ENCODE measurements around the gene CHRNB4. TPM values are rescaled to one million over a fixed set of nuclear protein-coding genes. Genes with fewer than 3 reads are reported as not detected.
"Not testable (repeated sequence)": the region's sequence is repeated elsewhere in the genome, so short reads cannot be mapped to it uniquely, and the experiment has no call there.

Gene CHRNB4
- total RNA-seq, 4 donors from 2014 or later = not detected

GRCh38 chr15:78616506-78616905 is 24.5 kb downstream of the CHRNB4 start:
- Histone ChIP-seq H3K9me3 (no peaks in the 10 kb centered on the region), H3K27me3 (peaks cover 9% of the 10 kb centered on the region), H3K36me3 (no peaks in the 10 kb centered on the region), H3K27ac (no peak overlapping the region), H3K4me3 (replicated peaks in 1 of 3) (no peak overlapping the region), H3K4me1 (peaks cover 6 to 13% of the 10 kb centered on the region in 2 donors)
- no peak for DNase-seq
- WGBS, 2 donors = 85 to 87% methylated on average over 2 of the region's 2 CpGs
- no peak for TF ChIP-seq POLR2A (IDR thresholded peaks at IDR 0.05)
- TF ChIP-seq, protein P1, sequence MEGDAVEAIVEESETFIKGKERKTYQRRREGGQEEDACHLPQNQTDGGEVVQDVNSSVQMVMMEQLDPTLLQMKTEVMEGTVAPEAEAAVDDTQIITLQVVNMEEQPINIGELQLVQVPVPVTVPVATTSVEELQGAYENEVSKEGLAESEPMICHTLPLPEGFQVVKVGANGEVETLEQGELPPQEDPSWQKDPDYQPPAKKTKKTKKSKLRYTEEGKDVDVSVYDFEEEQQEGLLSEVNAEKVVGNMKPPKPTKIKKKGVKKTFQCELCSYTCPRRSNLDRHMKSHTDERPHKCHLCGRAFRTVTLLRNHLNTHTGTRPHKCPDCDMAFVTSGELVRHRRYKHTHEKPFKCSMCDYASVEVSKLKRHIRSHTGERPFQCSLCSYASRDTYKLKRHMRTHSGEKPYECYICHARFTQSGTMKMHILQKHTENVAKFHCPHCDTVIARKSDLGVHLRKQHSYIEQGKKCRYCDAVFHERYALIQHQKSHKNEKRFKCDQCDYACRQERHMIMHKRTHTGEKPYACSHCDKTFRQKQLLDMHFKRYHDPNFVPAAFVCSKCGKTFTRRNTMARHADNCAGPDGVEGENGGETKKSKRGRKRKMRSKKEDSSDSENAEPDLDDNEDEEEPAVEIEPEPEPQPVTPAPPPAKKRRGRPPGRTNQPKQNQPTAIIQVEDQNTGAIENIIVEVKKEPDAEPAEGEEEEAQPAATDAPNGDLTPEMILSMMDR (IDR thresholded peaks at IDR 0.05) = no peak
- intact Hi-C loops (cut with DNase I) = loop anchor here (5.0 kb wide), 1 partner anchor 96 kb away; no protein-coding TSS in a partner anchor

DNA sequence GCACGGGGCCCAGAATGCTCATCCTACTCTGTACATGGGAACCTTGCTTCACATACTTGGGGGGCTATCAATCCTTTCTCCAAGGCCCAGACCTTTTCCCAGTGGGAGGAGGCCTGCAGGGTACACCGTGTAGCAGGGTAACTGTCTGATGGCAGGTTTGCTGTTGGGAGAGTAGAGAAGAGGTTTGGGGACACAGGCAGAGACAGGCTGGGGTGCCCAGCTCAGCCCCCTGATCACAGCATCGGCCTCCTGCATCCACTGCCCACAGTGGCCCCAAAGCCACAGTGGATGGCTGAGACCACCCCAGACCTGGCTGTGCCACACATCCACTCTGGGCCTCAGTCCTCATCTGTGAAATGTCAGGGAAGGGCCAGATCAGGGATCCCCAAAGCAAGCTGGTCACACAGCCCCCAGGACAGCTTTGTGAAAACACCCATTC is 25.8 kb downstream of the CHRNB4 start:
- Histone ChIP-seq H3K27ac (no peak overlapping the region), H3K36me3 (no peaks in the 10 kb centered on the region), H3K4me1 (peaks cover 4% of the 10 kb centered on the region in 2 donors), H3K9me3 (no peaks in the 10 kb centered on the region), H3K4me3 (replicated peaks in 1 of 3) (no peak overlapping the region), H3K27me3 (peaks cover 6% of the 10 kb centered on the region)
- no peak for DNase-seq
- no peak for TF ChIP-seq POLR2A (IDR thresholded peaks at IDR 0.05)
- TF ChIP-seq, protein P1 (IDR thresholded peaks at IDR 0.05) = no peak
- WGBS, 2 donors = 96% methylated on average over 3 of the region's 3 CpGs; no CpG with 5 or more reads in 1 of the 2 donors
- intact Hi-C loops (cut with DNase I) = loop anchor here (5.0 kb wide), 1 partner anchor 97 kb away; no protein-coding TSS in a partner anchor

DNA sequence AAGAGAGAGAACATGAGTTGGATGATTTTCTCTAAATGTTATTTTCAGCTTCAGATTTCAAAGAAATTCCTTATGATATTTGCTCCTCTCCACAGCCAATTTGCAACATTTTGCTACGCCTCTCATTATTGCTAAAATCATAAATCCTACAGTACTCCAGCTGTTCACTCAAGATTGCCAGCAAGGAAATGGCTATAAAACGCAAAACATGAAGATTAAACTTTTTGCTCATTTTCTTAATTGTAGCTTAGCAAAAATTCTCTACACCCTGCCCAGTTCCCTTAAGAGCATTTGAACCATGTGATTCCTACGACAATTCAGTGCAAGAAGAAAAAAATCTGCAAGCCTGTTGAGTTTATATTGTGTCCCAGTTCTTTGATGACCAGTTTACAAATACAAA is 27.0 kb downstream of the CHRNB4 start:
- no peaks in the 10 kb centered on the region for H3K36me3 ChIP-seq
- H3K27me3 ChIP-seq = no peaks in the 10 kb centered on the region
- no peaks in the 10 kb centered on the region for H3K9me3 ChIP-seq
- 65 to 71% methylated on average over 3 of the region's 3 CpGs for WGBS, 2 donors
- no peaks in the 10 kb centered on the region for H3K4me1 ChIP-seq
- H3K4me3 ChIP-seq (replicated peaks in 1 of 3) = no peak overlapping the region
- TF ChIP-seq, protein P1 (IDR thresholded peaks at IDR 0.05) = no peak
- no peak for TF ChIP-seq POLR2A (IDR thresholded peaks at IDR 0.05)
- intact Hi-C loops (cut with DNase I) = no loop called here
- no peak for DNase-seq
- no peak overlapping the region for H3K27ac ChIP-seq

DNA sequence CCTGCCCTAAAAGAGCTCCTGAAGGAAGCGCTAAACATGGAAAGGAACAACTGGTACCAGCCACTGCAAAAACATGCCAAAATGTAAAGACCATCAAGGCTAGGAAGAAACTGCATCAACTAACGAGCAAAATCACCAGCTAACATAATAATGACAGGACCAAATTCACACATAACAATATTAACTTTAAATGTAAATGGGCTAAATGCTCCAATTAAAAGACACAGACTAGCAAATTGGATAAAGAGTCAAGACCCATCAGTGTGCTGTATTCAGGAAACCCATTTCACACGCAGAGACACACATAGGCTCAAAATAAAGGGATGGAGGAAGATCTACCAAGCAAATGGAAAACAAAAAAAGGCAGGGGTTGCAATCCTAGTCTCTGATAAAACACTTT is 31.5 kb downstream of the CHRNB4 start:
- H3K4me3 ChIP-seq (replicated peaks in 1 of 3); intact Hi-C loops (cut with DNase I): not testable (repeated sequence)
- 88 to 95% methylated on average over 3 of the region's 3 CpGs for WGBS, 2 donors

GRCh38 chr15:78605680-78606079 is 35.3 kb downstream of the CHRNB4 start:
- Histone ChIP-seq H3K9me3 (no peaks in the 10 kb centered on the region), H3K36me3 (no peaks in the 10 kb centered on the region), H3K27me3 (no peaks in the 10 kb centered on the region), H3K4me3 (replicated peaks in 1 of 3) (no peak overlapping the region), H3K4me1 (no peaks in the 10 kb centered on the region), H3K27ac (no peak overlapping the region)
- intact Hi-C loops (cut with DNase I) = no loop called here
- DNase-seq = no peak
- TF ChIP-seq, protein P1 (IDR thresholded peaks at IDR 0.05) = no peak
- no peak for TF ChIP-seq POLR2A (IDR thresholded peaks at IDR 0.05)
- WGBS, 2 donors = 83 to 86% methylated on average over 4 of the region's 4 CpGs

More for the DNA sequence above, 31.5 kb downstream of the CHRNB4 start:
- H3K4me1 ChIP-seq, DNase-seq, H3K27me3 ChIP-seq, H3K36me3 ChIP-seq, H3K27ac ChIP-seq, H3K9me3 ChIP-seq: not testable (repeated sequence)

- Histone ChIP-seq H3K4me1 (no peaks in the 10 kb centered on the region), H3K27me3 (no peaks in the 10 kb centered on the region), H3K4me3 (replicated peaks in 1 of 3) (no peak overlapping the region), H3K27ac (no peak overlapping the region), H3K9me3 (no peaks in the 10 kb centered on the region), H3K36me3 (no peaks in the 10 kb centered on the region)
- intact Hi-C loops (cut with DNase I) = no loop called here
- DNase-seq = no peak
- TF ChIP-seq, protein P1 (IDR thresholded peaks at IDR 0.05) = no peak
- no peak for TF ChIP-seq POLR2A (IDR thresholded peaks at IDR 0.05)
- WGBS, 2 donors = 88 to 92% methylated on average over 5 of the region's 5 CpGs
These were observed 35.8 kb downstream of the CHRNB4 start for GRCh38 chr15:78605201-78605600.

Data from thyroid gland (tissue), 4 donors.